ENCODE data around the gene FMN1.

DNA sequence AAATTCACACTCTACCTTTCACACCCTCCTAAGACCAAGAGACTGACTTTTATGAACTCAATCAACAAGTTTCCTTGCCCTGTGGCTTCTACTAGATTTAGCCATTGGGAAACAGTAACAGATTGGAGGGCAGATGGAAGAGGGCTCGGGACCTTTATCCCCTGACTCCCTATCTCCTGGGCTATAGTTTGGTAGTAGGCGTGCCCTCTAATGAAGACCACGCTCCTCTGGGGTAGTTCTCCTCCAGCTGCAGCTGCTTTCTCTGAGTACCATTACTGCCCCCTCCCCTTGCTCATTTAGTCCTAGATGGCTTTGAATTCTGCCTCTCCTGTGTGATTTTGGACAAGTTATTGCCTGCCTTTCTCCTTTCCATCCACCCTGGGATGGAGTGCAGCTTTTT, 33.3 kb downstream of the FMN1 start:
- TF ChIP-seq, protein P1, sequence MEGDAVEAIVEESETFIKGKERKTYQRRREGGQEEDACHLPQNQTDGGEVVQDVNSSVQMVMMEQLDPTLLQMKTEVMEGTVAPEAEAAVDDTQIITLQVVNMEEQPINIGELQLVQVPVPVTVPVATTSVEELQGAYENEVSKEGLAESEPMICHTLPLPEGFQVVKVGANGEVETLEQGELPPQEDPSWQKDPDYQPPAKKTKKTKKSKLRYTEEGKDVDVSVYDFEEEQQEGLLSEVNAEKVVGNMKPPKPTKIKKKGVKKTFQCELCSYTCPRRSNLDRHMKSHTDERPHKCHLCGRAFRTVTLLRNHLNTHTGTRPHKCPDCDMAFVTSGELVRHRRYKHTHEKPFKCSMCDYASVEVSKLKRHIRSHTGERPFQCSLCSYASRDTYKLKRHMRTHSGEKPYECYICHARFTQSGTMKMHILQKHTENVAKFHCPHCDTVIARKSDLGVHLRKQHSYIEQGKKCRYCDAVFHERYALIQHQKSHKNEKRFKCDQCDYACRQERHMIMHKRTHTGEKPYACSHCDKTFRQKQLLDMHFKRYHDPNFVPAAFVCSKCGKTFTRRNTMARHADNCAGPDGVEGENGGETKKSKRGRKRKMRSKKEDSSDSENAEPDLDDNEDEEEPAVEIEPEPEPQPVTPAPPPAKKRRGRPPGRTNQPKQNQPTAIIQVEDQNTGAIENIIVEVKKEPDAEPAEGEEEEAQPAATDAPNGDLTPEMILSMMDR (IDR thresholded peaks at IDR 0.05): no peak
- no peak for TF ChIP-seq EP300 (IDR thresholded peaks at IDR 0.05)
- no peak for TF ChIP-seq POLR2AphosphoS5 (IDR thresholded peaks at IDR 0.05)
- TF ChIP-seq POLR2A (IDR thresholded peaks at IDR 0.05): no peak
